HG02884 (cell line): Measurements from ENCODE around the gene NACC2.
"Not testable (repeated sequence)": the region's sequence is repeated elsewhere in the genome, so short reads cannot be mapped to it uniquely, and the experiment has no call there.

ENCODE experiments used
- ATAC-seq: cut with Tn5 transposase; IDR thresholded peaks from one replicate; pipeline ENCODE4 v1.9.1; 2021; ENCODE audit warnings: mild to moderate bottlenecking, moderate library complexity; ENCODE audit not compliant: unreplicated experiment

NACC2 gene

DNA sequence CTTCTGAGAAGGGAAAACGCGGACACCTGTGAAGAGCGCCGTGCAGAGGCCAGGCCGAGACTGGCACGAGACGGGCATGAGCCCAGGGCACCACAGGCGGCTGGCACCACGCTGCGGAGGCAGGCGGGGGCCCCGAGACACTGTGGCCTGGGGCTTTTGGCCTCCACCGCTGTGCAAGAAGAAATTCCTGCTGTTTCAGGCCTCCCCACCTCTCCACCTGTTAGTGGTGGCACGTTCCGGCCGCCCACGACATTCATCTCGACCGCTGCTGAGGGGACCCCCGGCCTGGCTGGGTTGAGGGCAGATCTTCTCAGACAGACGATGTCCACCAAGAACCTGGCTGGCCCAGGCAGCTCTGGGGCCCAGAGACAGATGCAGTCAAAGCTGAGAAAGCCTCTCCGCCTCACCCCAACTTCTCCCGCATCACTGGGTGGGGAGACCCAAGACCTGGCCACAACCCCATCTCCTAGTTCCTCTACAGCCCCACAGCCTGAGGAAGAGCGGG, 11.5 kb downstream of the NACC2 start:
- no peak for ATAC-seq

DNA sequence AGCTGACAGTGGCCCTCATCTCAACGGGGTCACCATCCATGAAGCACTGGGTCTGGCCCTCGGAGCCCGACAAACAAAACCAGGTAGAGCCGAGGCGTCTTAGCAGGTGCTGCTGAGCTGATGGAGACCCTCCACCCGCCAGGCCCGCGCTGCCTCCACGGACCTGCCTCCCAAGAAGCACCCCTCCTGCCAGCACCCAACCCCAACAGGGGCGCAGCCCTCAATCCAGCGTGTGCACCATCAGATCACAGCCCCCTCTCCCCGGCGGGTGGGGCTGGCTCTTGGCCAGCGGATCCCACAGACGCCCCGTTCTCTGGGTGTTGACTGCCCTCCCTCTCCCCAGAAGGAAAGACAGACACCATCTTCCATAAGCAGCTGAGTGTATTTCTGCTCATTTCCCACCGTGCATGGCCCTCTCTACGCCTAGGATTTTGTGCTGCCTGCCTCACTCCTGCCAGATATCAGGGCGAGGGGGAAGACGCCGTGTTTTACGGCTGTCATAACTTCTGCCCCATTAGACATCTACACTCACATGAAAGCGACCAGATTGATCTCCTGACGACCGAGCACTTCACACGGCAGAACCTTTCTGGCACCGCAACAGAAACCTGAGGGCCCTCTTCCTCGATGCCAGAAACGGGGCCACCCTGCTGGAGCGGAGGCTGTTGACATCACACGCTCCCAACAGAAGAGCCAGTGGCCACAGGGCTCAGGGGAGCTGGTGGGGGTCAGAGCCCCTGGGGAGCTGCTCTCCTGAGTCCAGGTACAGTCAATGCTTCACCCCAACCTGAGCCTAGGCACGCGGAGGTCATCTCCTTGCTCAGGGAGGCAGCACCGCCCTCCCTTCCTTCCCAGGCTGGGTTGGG, 12.4 kb downstream of the NACC2 start:
- no peak for ATAC-seq

DNA sequence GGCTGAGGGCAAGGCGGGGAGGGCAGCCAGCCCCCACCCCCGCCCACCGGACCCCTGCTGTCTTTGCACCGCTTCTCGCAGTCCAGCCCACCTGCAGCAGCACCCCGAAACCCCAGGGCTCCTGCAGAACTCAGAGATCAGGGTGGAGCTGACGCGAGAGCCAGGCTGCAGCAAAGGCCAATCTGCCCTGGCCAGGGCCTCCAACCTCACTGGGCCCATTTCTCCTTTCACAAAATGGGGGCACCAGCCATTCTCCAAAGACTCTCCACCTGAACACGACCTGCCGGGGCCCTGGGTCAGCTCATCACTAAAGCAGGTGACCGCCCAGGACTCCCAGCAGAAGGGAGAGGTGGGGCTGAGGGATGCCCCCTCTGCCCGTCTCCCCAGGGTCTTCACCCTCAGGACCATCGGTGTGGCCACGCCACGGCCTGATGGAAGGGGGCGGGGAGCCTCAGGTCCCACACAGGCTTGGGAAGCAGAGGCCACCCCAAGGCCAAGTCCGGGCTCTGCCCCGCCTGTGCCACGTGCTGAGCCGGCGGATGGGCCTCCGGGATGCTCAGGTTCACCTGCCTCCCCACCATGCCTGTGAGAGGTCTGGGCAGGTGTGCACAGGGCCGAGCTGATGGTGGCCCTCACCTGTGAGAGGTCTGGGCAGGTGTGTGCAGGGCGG, 13.1 kb downstream of the NACC2 start:
- no peak for ATAC-seq

DNA sequence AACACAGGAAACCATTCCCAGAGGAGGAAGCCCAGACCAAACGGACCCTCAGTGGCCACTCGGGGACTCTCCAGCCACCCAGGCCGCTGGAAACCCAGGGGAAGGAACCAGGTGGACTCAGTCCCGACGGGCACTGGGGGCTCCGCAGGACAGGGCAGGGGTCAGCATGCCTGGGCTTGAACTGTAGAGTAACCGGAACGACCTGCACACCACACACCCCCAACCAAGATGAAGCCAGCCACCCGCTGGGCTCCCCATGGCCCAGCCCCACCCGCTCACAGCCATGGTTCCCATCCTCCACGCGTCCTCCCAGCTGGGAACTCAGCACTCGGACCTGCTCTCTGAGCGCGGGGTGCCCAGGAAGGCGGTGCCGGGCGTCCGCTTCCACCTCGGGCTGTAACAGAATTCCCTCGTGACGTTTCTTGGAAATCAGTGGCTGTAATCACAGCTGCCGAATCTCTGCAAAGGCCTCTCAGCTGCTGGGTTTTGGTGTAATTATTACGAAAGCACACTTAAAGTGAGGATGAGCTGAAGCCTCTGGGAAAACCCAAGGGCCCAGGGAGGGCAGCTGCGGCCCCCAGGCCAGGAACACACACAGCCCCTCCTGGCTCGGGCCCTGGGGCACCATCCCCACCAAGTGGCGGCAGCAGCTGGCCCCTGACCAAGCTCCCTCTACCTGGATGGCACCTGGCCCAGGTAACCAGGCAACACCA, 13.8 kb downstream of the NACC2 start:
- no peak for ATAC-seq

DNA sequence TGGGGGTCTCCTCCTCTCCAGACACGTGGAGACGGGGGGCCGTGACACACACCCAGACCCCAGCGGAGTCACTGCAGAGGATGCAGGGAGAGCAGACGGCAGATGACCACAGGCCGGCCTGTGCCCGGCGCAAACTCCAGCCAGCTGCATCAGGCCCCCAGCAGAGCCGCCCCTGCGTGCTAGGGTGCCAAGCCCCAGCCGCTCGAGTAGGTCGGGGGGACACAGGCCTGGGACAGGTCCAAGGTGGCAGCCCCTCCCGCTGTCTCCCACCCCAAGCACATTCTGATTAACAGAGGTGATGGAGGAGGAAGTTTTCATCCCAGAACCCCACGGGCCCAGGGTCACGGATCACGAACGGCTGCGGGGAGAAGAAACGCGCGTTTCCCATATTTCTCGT, 14.4 kb downstream of the NACC2 start:
- ATAC-seq = no peak

DNA sequence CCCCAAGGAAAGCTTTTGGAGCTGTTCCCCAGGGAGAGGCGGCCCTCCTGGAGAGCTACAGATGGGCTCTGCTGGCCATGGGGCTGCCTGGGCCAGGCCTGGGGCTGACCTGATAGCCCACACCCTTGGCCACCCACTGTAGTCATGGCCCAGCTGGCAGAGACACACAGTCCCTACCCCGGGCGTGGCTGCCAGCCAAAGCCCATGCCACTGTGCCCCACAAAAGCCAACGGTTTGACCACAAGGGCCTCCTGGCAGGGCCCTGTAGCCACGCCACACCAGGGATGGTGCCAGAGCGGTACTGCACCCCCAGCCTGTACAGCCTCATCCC, 15.2 kb downstream of the NACC2 start:
- no peak for ATAC-seq

DNA sequence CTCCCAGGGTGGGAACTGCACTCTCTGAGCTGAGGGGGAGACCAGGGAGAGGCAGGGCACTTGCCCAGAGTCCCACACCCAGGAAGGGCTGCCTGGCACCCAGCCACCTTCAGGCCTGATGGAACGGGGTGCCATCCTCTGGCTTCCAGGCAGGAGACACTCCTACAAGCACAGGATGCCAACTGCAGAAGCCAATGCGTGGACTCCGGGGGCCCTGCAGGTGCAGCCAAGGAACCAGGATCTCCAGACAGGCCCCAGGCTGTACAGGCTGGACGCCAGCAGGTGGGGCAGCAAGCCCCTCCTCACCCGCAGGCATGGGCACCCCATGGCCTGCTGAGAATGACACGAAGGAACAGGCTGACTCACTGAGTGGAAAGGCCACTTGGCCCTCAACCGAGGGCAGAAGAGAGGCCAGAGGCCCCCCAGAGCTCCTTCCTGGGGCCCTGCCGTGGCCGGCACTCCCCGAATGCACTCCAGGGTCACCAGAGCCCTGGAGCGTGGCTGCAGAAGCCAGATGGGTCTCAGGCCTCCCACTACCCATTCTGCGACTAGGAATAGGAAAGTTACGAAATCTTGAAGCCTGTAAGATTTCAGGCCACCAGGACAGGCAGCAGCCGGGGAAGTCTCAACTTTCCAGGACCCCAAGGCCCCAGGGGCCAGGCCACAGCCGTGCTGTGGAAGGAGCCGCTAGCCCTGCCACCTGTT, 15.7 kb downstream of the NACC2 start:
- no peak for ATAC-seq

DNA sequence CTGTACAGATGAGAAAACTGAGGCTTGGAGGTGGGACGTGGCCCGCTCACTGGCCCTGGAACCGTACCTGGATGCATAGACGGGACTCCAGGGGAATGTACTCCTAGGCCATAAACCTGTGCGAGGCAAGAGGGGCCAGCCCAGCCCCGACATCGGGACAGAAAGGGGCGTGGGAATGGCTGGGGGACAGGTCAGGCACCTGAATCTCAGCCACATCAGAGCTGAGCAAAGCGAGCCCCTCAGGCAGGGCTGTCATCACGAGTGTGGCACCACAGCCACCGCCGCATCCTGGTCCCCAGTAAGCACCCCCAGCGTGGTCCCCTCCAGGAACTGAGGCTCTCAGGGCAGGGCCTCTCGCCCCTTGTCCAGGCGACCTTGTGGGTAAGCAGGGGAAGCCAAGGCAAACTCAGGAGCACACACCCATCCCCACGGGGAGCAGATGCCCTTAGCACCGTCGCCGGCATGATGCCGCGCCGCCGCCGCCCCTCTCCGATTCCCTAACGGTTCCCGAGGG, 16.5 kb downstream of the NACC2 start:
- ATAC-seq = no peak

DNA sequence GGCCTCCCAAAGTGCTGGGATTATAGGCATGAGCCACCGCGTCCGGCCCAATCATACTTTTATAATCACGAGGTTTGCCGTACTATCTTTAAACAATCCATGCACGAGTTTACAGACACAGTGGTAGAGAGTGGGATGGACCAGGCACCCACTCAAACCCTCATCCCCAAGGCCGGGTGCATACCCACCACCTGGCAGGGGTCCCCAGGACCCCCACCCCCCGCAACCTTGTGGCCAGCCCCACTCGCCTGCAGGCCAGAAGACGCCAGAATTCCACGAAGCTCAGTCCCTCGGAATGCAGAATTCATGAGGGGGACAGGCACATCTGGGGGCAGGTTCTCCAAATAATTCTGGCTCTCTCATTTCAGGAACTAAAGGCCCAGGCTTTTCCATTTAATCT, 17.1 kb downstream of the NACC2 start:
- no peak for ATAC-seq

DNA sequence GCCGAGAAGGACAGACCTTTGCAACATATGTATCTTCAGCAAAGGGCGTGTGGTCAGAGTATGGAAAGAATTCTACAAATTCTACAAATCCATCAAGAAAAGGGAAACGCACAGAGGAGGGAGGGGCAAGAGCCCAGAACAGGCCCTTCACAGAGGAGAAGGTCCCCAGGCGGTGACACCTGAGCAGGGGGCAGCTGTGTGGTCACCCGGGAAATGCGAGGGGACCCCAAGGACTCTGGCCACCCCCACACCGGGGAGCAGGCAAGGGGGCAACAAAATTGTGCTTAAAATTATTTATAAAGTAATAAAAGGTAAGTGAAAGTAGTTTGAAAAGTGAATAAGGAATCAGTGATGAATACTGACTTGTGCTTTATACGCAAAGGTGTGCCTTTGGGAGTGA, 17.6 kb downstream of the NACC2 start:
- no peak for ATAC-seq

DNA sequence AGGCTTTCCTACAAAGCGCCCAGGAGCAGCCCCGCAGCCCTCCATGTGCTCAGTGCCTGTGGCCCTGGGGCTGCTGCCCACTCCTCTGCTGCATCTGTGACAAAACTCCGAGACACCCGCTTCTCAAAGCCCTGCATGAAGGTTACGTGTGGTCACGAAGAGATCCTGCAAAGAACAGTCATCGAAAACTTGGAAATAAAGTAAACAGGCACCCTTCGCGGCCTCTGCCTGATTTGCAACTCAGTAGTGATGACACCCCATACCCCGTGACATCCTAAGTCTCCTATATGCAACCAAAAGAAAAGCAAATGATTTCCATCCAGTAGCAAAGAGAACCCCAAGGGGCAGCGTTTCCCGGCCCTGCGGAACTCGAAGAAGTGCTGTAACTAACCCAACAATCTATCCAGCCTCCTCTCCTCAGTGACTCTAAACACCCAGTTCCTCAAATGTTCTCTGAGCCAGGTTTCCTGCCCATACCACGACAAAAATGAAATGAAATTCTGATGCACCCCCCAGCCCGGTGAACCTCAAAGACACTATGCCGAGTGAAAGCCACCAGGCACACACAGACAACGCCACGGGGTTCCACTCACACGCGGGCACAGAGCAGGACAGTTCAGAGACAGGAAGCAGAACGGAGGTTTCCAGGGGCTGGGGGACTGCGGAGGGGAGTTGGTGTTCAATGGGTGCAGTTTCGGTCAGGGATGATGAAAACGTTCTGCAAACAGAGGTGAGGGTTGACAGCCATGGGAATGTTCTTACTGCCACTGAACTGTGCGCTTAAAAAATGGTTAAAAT, 19.0 kb downstream of the NACC2 start:
- ATAC-seq = no peak

DNA sequence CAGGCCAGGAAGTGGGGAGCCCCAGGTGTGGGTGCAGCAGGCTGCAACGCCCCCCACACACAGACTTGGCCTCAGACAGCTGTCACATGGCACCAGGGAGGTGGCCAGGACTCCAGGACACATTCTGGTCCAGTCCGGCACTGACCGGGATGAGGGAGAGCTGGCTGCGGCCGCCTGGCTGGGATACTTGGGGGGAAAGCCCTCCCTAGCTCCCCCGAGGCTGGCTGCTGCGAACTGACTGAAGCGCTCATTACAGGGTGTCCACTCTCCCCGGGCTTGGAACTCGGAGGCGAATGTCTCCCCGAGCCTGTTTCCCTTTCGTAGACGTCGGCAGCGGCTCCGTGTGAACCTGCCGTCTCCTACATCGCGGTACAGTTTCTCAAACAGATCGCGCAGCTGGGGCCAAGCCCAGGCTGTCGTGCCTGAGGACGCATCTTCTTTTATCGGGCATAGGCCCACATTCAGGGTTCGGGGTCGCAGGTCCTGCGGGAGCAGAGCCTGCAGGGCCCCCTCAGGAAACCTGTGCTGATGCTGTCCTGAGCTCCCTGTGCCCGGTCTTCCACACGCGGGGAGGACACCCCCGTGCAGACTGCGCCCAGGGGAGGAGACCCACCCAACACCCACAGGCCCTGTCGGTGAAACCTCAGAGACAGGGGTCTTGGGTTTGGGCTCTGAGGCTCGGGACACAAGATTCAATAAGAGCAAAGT, 19.8 kb downstream of the NACC2 start:
- no peak for ATAC-seq

DNA sequence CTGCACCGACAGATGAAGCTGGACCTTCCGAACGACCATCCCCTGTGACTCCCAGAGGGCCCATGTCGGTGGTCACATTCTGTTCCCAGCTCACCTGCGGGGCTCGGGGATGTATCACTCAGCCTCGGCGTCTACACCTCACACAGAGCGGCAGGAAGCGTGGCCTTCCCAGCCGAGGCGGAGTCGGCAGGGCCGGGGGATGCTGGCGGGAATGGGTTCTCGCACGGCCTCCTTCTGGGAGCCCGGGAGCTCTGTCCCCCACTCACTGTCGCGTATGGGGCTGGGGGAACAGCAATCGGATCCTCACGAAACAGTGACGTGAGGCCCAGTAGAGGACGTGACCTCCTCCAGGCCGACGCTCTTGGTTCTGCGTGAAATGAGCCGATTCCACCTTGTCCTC, 20.4 kb downstream of the NACC2 start:
- no peak for ATAC-seq

DNA sequence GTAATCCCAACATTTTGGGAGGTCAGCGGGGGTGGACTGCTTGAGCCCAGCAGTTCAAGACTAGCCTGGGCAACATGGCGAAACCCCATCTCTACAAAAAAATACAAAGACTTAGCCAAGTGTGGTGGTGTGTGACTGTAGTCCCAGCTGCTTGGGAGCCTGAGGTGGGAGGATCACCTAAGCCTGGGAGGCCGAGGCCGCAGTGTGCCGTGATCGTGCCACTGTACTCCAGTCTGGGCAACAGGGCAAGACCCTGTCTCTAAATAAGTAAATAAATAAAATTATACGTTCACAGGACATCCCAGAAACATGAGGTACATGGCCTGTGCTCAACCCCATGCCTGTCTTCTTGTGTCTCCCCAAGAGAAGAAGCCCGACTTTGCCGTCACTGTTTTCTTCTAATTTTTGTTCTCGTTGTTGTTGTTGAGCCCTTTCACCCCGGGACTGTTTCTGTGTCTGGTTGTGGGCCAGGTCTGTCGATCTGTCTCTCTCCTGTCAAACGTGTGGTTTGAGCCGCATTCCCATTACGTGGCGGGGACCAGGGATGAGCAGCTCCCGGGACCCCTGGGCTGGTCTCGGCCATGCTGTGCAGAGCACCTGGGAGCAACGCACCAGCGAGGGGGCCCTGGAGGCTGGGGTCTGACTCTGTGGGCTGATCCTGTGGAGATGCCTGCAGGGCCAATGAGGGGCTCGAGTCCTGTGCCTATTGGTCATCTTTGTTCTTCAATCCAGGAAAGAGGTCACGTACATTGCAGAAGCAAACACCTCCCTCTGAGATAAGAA, 32.2 kb downstream of the NACC2 start:
- ATAC-seq = no peak

DNA sequence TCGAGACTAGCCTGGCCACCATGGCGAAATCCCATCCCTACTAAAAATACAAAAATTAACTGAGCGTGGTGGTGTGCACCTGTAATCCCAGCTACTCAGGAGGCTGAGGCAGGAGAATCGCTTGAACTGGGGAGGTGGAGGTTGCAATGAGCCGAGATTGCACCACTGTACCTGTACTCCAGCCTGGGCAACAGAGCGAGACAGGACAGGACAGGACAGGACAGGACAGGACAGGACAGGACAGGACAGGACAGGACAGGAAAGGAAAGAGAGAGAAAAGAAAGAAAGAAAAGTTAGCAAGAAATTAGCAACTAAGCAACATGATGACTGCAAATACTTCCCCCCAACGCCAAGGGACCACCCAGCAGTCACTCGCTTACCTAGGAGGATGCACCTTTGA, 33.2 kb downstream of the NACC2 start:
- not testable (repeated sequence) for ATAC-seq

DNA sequence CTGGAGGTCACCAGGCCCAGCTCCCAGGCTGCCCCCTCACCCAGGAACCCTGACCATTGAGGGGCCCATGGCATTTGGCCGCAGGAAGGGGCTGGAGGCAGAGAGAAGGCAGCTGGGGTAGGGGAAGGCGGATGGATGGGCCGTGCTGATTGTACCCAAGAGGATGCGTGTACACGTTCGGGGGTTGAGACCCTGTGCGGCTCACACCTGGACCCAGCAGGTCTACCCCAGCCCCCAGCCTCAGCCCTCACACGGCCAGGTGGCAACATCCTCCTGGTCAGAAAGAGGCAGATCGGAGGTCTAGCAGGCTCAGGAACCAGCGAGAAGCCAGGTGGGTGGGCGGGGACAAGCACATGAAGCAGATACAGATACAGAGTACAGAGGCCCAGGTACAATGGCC, 33.7 kb downstream of the NACC2 start:
- no peak for ATAC-seq

DNA sequence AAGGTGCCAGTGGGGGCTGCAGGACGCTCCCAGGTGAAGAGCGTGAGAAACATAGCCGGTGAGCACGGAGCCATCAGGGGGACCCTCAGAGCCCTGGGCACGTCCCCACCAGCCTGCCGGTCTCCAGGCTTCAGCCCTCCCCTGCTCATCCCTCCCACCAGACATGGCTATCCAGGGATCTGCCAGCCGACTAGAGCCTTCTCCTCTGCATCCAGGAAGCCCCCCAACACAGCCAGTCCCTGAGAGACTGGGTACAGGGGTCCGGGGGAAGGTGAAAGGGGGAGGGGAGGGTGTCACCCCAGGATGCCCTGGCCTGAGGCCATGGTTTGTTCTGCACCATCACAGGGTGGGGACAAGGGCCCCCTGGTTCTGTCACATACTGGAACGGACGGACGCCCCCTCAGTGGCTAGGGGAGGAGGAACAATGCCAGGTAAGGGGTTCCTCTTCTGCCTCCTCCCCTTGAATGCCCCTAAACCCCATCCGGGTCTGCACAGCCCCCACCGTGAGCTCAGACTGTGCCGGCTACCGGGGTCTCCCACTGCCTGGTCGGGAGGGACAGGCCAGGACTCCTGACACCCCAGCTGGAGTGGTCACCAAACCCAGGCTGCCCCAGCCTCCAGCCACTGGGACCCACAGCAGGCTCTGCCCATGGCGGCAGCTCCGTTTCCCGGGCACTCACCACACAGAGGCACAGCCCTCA, 34.3 kb downstream of the NACC2 start:
- no peak for ATAC-seq
